Endothelial cell (in vitro differentiated cells): ENCODE results near the gene MYO3B. TPM values are rescaled to one million over a fixed set of nuclear protein-coding genes. Genes with fewer than 3 reads are reported as not detected.

Experiments used
- DNase-seq: peaks from one replicate; pipeline ENCODE4 v3.0.0; 2021; ENCODE audit warnings: low spot score
- H3K27ac Mint-ChIP-seq: one replicate; pipeline ENCODE4 v1.8.0; 2021; ENCODE audit warnings: mixed read lengths, inconsistent platforms; ENCODE audit not compliant: unreplicated experiment
- H3K27me3 Mint-ChIP-seq: one replicate; pipeline ENCODE4 v1.8.0; 2021; ENCODE audit warnings: mild to moderate bottlenecking, moderate library complexity, mixed read lengths, inconsistent platforms; ENCODE audit not compliant: unreplicated experiment
- H3K36me3 Mint-ChIP-seq: one replicate; pipeline ENCODE4 v1.8.0; 2021; ENCODE audit warnings: mild to moderate bottlenecking, low read depth, mixed read lengths, inconsistent platforms; ENCODE audit not compliant: unreplicated experiment
- H3K4me1 Mint-ChIP-seq: one replicate; pipeline ENCODE4 v1.8.0; 2021; ENCODE audit warnings: mild to moderate bottlenecking, mixed read lengths, inconsistent platforms; ENCODE audit not compliant: unreplicated experiment
- H3K4me3 Mint-ChIP-seq: one replicate; pipeline ENCODE4 v1.8.0; 2021; ENCODE audit warnings: mild to moderate bottlenecking, mixed read lengths, inconsistent platforms; ENCODE audit not compliant: unreplicated experiment
- H3K9me3 Mint-ChIP-seq: one replicate; pipeline ENCODE4 v1.8.0; 2021; ENCODE audit warnings: mixed read lengths, inconsistent platforms; ENCODE audit not compliant: unreplicated experiment
- total RNA-seq: library from RNA; stranded (reverse); fragmentation: NEBNext Ultra II Directional; extraction: Animal tissue kit (Norgen Biotek cat#: 25700); gene quantifications from one replicate; pipeline ENCODE4 v1.2.1, GENCODE V29; 2021; ENCODE audit not compliant: unreplicated experiment
- TF ChIP-seq, protein P1 (sequence below): fragments of 200-600 bp; sonication (generic); IDR thresholded peaks from one replicate; pipeline ENCODE4 v1.5.0; 2021; ENCODE audit warnings: antibody characterized with exemption; ENCODE audit not compliant: unreplicated experiment

The MYO3B gene
- total RNA-seq, 1 donor from 2014 or later: 1.3 TPM

DNA sequence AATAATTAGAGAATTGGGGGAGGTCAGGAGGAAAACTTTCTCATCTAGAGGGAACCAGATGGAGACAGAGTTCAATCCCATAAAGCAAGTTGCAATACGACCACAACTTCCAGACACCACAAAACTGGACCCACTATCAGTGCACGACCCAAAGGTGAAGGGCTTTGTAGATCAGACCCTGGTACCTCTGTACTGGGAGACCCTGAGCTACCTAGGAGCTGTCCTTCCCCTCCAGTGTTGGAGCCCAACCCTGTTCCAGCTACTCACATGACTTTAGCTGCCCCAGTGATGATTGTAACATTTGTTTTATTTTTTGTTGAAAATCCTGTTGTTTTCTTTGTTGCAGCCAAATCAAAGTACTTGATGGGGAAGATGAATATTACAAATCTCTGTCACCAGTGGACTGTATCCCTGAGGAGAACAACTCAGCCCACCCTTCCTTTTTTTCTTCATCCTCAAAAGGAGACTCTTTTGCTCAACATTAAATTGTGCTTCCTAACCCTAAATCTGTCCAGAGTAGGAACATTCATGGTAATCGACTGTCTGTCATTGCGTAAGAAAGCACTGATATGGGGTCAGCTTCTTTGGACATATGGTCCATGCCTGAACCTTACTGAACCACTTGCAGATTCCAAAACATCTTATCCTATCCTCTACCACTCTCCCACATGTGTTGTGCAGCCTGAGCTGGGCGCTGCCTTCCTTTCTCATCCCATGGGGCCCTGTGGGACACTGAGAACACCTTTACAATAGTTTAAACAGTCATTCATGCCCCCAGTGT, 474.9 kb downstream of the MYO3B start:
- DNase-seq: no peak
- Mint-ChIP-seq H3K27ac (no peak overlapping the region), H3K9me3 (no peaks in the 10 kb centered on the region), H3K4me3 (no peak overlapping the region), H3K4me1 (no peaks in the 10 kb centered on the region), H3K36me3 (no peaks in the 10 kb centered on the region), H3K27me3 (no peaks in the 10 kb centered on the region)
- TF ChIP-seq, protein P1, sequence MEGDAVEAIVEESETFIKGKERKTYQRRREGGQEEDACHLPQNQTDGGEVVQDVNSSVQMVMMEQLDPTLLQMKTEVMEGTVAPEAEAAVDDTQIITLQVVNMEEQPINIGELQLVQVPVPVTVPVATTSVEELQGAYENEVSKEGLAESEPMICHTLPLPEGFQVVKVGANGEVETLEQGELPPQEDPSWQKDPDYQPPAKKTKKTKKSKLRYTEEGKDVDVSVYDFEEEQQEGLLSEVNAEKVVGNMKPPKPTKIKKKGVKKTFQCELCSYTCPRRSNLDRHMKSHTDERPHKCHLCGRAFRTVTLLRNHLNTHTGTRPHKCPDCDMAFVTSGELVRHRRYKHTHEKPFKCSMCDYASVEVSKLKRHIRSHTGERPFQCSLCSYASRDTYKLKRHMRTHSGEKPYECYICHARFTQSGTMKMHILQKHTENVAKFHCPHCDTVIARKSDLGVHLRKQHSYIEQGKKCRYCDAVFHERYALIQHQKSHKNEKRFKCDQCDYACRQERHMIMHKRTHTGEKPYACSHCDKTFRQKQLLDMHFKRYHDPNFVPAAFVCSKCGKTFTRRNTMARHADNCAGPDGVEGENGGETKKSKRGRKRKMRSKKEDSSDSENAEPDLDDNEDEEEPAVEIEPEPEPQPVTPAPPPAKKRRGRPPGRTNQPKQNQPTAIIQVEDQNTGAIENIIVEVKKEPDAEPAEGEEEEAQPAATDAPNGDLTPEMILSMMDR: no peak

DNA sequence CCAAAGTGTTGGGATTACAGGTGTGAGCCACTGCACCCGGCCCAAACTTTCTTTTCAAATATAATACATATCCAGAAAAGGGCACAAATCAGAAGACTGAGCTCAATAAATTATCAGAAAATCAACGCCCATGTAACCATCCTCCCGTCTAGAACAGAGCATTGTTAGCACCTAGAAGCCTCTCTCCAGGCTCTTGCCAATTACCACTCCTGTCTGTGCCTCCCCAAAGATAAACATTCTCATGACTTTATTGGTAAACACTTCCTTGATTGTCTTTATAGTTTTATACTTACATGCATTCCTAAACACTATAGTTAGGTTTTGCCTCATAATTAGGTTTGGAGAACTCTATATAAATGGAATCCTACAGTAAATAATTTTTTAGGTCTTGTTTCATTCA, 478.7 kb downstream of the MYO3B start:
- no peak overlapping the region for H3K4me3 Mint-ChIP-seq
- no peaks in the 10 kb centered on the region for H3K4me1 Mint-ChIP-seq
- no peak for DNase-seq
- no peaks in the 10 kb centered on the region for H3K36me3 Mint-ChIP-seq
- TF ChIP-seq, protein P1: no peak
- no peaks in the 10 kb centered on the region for H3K27me3 Mint-ChIP-seq
- H3K27ac Mint-ChIP-seq: no peak overlapping the region
- no peaks in the 10 kb centered on the region for H3K9me3 Mint-ChIP-seq

DNA sequence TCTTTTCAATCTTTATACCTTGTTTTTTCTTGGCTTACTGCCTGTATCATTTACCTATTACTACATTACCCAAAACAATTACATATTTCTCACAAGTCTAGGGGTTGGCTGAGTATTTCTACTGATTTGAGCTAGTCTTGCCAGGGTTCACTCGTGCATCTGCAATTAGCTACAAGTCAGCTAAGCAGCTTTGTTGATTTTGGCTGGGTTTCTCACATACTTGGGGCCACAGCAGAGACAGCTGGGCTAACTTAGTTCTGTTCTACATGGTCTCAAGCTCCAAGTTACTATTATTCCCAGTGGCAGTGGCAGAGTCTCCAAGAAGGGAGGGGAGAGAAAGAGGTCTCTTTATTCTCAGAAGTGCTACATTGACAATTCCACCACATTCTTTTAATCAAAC, 482.5 kb downstream of the MYO3B start:
- no peak for DNase-seq
- Mint-ChIP-seq H3K27me3 (no peaks in the 10 kb centered on the region), H3K9me3 (no peaks in the 10 kb centered on the region), H3K27ac (no peak overlapping the region), H3K4me3 (no peak overlapping the region), H3K36me3 (no peaks in the 10 kb centered on the region), H3K4me1 (peaks cover 2% of the 10 kb centered on the region)
- TF ChIP-seq, protein P1: no peak

DNA sequence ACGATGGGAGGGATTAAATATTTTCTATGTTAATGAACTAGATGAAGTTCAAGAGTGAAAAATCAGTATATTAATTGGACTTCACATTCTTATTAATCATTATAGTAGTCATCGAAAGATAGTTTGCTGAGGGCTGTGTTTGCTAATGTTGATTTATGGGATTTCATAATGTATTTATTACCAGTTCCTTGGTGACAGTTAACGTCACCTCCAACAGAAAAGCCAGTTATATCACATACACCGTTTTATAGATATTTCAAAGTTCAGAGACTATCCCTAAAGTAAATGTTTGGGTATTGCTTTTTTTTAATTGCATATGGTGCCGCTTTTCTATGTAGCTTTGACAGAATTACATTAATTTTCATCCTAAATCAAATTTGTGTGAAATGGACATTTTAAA, 487.8 kb downstream of the MYO3B start:
- Mint-ChIP-seq H3K9me3 (no peaks in the 10 kb centered on the region), H3K4me1 (peaks cover 2% of the 10 kb centered on the region), H3K27ac (no peak overlapping the region), H3K4me3 (no peak overlapping the region), H3K36me3 (no peaks in the 10 kb centered on the region), H3K27me3 (no peaks in the 10 kb centered on the region)
- TF ChIP-seq, protein P1: no peak
- no peak for DNase-seq

DNA sequence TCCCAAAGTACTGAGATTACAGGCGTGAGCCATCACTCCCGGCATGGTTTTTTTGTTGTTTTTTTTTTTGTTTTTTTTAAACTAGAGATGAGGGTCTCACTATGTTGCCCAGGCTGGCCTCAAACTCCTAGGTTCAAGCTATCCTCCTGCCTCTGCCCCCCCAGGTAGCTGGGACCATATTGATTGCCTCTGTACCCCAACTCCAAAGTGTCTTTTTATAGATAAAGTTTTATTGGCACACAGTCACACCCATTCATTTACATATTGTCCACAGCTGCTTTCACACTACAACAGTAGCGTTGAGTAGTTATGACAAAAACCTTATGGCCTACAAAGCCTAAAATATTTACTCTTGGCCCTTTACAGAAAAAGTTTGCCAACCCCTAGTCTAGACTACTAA, 492.0 kb downstream of the MYO3B start:
- H3K9me3 Mint-ChIP-seq: no peaks in the 10 kb centered on the region
- no peaks in the 10 kb centered on the region for H3K4me1 Mint-ChIP-seq
- H3K27me3 Mint-ChIP-seq: peaks cover 1% of the 10 kb centered on the region
- H3K4me3 Mint-ChIP-seq: no peak overlapping the region
- TF ChIP-seq, protein P1: no peak
- H3K36me3 Mint-ChIP-seq: no peaks in the 10 kb centered on the region
- no peak overlapping the region for H3K27ac Mint-ChIP-seq
- DNase-seq: no peak
